ENCODE measurements around the gene ZNF750.

DNA sequence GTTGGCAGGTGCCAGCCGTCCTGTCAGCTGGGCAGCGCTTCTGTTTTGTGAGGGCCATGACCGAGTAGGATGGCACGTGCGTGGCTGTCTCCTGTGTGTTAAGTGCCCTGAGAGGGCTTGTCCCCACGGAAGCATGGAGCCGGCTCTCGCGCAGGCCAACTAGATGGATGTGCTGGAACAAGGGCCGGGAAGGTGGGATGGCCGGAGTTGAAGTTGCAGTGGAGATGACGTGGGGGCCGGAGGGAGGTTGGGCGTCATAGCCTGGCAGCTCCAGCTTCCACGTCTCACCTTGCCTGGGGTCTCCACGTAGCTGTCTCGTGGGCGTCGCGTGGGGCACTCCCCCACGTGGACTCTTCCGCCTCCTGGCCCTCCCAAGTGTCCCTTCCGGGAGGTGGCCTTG lies 60.3 kb downstream of the ZNF750 start:
- TF ChIP-seq, protein P1, sequence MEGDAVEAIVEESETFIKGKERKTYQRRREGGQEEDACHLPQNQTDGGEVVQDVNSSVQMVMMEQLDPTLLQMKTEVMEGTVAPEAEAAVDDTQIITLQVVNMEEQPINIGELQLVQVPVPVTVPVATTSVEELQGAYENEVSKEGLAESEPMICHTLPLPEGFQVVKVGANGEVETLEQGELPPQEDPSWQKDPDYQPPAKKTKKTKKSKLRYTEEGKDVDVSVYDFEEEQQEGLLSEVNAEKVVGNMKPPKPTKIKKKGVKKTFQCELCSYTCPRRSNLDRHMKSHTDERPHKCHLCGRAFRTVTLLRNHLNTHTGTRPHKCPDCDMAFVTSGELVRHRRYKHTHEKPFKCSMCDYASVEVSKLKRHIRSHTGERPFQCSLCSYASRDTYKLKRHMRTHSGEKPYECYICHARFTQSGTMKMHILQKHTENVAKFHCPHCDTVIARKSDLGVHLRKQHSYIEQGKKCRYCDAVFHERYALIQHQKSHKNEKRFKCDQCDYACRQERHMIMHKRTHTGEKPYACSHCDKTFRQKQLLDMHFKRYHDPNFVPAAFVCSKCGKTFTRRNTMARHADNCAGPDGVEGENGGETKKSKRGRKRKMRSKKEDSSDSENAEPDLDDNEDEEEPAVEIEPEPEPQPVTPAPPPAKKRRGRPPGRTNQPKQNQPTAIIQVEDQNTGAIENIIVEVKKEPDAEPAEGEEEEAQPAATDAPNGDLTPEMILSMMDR (IDR thresholded peaks at IDR 0.05) = no peak
- TF ChIP-seq POLR2A (IDR thresholded peaks at IDR 0.05) = no peak
